HCT116 (cell line): ENCODE measurements around the gene MED25.

Source experiments
- CTCF ChIP-seq, 3 experiments: fragments of 200-600 bp in 1 of 3; sonication (generic) in 1 of 3; IDR thresholded peaks in 2 of 3; conservative IDR thresholded peaks in 1 of 3; 2 replicates each; pipeline ENCODE4 v1.5.1; 2012 to 2017; ENCODE audit warnings: low read depth in 2 of 3, low read length in 2 of 3, antibody characterized with exemption in 1 of 3, borderline replicate concordance in 1 of 3, control low read depth in 1 of 3, mild to moderate bottlenecking in 1 of 3, mixed read lengths in 1 of 3, mixed run types in 1 of 3, moderate library complexity in 1 of 3; ENCODE audit not compliant: insufficient read depth in 1 of 3
- EZH2 ChIP-seq: fragments of 200-600 bp; sonication (generic); IDR thresholded peaks from 2 replicates; pipeline ENCODE4 v1.6.1; 2017; ENCODE audit warnings: antibody characterized with exemption, mixed run types
- MAX ChIP-seq: IDR thresholded peaks from 2 replicates; pipeline ENCODE4 v1.6.1; 2012
- POLR2AphosphoS5 ChIP-seq: IDR thresholded peaks from 2 replicates; pipeline ENCODE4 v1.6.1; 2011; ENCODE audit warnings: mild to moderate bottlenecking, low read depth, low read length, moderate library complexity
- ZFX ChIP-seq: fragments of 450-650 bp; IDR thresholded peaks from 2 replicates; pipeline ENCODE4 v1.6.1; 2017

- TF ChIP-seq MAX: no peak
- TF ChIP-seq CTCF (IDR thresholded peaks at IDR 0.05 in 2 of 3, conservative IDR thresholded peaks at IDR 0.05 in 1 of 3; ENCODE audit: borderline replicate concordance in 1 of 3, insufficient read depth in 1 of 3, low read depth in 2 of 3, low read length in 2 of 3): no peak
- no peak for TF ChIP-seq ZFX
- TF ChIP-seq EZH2: no peak
- no peak for TF ChIP-seq POLR2AphosphoS5
Observed at GRCh38 chr19:49848938-49849337, 30.8 kb downstream of the MED25 start.
